T1000 (cell line): ENCODE results near the gene SLC4A4.

Source experiments
- DNase-seq: peaks from one replicate; lab custom pipeline; 2025; ENCODE audit warnings: mixed read lengths; lab: John Stamatoyannopoulos, UW

SLC4A4 gene

DNA sequence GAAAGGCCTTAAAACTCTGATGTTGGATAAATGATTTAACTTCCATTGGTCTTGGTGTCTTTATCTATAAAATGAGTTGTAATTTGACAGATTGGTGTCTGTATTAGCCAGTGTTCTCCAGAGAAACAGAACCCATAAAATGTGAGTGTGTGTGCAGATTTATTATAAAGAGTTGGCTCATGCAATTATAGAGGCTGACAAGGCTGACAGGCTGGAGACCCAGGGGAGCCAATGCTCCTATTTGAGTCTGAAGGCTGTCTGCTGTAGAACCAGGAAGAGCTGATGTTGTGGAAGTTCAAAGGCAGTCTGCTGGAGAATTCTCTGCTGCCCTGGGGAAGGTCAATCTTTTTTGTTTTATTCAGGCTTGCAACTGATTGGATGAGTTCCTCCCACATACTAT is 131.7 kb downstream of the SLC4A4 start:
- no peak for DNase-seq

GRCh38 chr4:71472946-71473345 is 134.1 kb downstream of the SLC4A4 start:
- DNase-seq: no peak

DNA sequence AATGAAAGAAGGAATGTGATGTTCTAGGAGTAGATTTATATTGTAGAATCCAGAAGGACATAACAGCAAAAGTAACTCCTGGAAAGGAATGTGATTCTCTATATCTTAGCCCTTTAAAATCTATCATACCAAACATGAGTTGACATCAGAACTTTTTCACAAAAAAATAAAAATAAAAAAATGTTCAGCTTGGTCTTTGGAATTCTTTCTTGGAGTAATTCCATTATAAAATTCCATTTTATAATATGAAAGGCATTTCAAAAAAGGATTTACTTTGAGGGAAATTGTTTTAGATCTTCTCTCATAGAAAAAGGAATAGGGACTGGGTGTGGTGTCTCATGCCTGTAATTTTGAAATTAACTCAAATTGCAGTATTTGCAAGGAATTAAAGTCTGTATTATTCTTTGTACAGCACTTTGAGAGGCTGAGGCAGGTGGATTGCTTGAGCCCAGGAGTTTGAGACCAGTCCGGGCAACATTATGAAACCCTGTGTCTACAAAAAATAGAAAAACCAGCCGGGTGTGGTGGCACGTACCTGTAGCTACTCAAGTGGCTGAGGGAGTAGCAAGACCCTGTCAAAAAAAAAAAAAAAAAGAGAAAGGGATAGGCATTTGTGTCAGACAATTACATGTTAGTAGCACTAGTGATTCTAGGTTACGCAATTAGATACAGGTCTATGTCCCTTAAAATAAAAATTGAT is 134.9 kb downstream of the SLC4A4 start:
- DNase-seq: no peak

GRCh38 chr4:71474731-71475130 is 135.9 kb downstream of the SLC4A4 start:
- DNase-seq: no peak

DNA sequence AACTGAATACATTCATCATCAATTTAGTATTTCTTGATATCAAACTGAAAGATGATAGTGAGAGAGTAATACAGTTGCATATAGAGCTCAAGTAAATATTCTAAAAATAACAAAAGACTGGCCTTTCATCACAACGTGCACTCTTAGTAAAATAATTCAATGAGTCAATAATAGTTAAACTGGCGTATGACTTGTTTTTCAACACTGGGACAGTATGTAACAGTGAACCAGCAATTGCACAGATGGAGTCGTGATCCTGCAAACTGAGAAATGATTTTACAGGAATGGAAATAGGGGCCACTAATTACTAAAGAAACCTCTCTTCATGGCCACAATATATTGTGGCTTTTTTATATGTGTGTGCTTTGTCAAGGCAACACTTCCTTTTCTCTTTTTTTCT is 137.4 kb downstream of the SLC4A4 start:
- DNase-seq: no peak

DNA sequence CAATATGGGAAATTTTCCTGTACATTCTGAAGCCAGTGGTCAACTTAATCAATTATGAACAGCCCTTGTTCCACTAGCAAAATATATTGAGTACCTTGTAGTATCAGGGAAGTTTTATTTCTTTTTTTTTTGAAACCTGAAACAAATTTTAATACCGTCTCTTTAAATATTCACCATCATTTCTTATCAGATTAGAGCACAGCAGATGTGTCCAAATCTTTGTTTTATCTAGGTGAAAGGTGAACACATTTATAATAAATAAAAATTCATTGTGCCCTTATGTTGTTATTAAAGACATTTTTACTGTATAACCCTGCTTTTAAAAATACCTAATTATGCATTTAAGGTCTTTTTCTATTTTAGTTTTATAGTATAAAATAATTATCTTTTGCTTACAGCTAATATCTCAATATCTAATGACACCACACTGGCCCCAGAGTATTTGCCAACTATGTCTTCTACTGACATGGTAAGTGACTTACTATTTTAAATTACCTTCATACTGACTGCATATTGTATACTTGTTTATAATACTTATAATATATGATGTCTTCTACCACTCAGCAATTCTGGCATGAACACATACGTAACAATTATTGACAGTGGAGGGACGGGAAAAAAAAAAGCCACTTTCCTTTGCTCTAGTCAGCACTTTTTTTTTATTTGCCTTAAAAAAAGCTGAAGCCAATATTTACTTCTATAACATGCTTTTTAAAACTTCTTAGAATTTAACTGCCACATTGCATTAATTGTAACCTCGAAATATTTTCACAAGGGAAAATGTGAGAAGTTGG is 147.9 kb downstream of the SLC4A4 start:
- no peak for DNase-seq

- no peak for DNase-seq
Observed at GRCh38 chr4:71487344-71487920, 148.6 kb downstream of the SLC4A4 start.

- no peak for DNase-seq
Observed at GRCh38 chr4:71494539-71494938, 155.7 kb downstream of the SLC4A4 start.

DNA sequence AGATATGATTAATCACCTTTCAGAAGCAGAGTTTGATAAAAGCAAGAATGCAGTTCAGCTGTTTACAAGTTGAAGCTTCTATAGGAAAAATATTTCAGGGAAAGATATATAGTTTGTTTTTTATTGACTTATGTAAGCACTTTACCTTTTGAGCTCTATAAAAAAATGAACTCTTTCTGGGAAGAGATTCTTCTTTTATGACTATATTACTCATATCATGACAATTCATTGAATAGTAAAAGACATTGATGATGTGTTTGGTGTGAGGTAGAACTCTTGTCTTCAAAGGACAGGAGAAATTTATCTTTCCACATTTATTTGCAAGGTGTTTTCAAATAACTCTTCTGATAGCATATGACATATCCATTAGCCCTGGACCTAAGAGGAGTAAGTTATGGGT is 156.6 kb downstream of the SLC4A4 start:
- no peak for DNase-seq

GRCh38 chr4:71497078-71497477 is 158.3 kb downstream of the SLC4A4 start:
- DNase-seq: no peak

DNA sequence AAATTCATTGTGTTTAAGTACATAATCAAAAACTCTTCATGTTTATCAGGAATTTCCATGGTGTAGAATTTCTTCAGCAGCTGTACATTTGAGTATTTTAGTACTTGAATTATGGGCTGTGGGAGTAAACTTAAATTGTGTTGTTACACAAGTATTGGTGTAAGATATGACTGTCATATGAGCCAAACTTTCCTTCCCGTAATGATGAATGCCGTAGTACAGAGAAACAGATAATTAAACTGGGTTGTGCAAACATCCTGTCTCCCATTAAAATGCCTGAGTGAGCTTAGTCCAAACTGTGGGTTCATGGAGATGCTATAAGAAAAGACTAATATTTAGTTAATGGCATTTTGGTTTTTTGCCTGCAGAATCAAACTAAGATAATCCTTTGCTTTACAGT is 159.2 kb downstream of the SLC4A4 start:
- DNase-seq: no peak

GRCh38 chr4:71498625-71499024 is 159.8 kb downstream of the SLC4A4 start:
- DNase-seq: no peak

DNA sequence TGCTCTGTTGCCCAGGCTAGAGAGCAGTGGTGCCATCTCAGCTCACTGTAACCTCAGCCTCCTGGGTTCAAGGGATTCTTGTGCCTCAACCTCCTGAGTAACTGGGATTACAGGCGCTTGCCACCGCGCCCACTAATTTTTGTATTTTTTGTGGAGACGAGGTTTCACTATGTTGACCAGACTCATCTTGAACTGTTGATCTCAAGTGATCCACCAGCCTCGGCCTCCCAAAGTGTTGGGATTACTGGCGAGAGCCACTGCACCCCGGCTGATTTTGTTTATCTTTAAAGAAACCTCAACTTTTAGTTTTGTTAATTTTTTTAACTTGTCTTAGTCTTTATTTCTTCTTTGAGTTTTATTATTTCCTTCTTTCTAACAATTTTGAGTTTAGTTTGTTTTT is 163.2 kb downstream of the SLC4A4 start:
- DNase-seq: no peak

DNA sequence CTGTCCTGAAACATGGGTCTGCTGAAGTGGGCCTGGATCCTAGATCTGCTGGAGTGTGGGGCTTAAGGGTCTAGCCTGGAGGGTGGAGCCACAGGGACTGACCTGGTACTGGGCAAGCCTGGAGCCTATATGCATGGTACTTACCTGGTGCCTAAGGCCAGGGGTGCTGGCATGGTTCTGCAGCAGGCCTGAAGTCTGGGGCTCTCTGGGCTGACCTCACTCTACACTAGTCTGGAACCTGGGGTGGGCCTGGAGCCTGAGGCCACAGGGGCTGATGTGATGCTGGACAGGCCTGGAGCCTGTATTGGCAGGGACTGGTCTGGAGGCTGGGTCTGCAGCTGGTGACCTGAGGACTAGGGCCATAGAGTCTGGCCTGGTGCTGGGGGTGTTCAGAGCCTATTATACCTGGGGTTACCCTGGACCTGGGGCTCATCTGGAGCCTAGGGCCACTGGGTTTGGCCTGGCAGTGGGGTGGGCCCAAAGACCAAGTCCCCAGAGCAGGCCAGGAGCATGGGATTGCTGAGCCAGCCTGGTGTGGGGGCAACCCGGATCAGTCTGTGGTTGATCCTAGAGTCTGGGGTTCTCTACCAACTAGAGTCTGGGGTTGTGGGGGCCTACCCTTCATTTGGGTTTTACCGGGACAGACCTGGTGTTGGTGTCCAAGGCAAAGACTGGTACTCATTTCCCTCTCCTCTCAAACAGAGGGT is 179.6 kb downstream of the SLC4A4 start:
- no peak for DNase-seq

GRCh38 chr4:71520308-71520707 is 181.5 kb downstream of the SLC4A4 start:
- DNase-seq: no peak

GRCh38 chr4:71520850-71521249 is 182.0 kb downstream of the SLC4A4 start:
- no peak for DNase-seq

- DNase-seq: no peak
Observed at GRCh38 chr4:71524756-71525155, 185.9 kb downstream of the SLC4A4 start.

DNA sequence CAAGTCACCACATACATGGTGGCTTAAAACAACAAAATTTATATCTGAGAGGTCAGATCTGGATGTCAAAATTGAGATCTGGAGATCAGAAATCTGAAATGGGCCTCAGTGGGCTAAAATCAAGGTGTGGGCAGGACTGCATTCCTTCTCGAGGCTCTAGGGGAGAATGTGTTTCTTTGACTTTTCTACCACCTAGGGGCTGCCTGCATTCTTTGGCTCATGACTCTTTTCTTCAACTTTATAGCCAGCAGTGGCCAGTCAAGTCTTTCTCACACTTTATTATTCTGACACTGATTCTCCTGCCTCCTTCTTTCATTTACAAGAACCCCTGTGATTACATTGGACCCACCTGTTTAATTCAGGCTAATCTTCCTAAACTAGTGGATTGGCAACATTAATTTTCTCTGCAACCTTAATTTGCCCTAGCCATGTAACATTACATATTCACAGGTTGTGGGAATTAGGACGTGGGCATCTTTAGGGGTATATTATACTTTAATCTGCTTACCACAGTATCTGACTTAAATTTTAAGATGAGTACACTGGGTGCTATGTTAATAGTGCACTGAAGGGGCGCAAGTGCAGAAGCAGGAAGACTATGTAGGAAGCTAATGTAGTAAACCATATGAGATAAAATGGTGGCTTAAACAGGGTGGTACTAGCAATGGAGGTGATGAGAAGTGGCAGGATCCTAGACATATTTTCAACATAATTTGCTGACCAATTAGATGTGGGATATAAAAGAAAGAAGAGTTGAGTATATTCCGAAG is 188.0 kb downstream of the SLC4A4 start:
- DNase-seq: no peak

- DNase-seq: no peak
Observed at GRCh38 chr4:71532407-71532806, 193.6 kb downstream of the SLC4A4 start.

GRCh38 chr4:71533121-71533520 is 194.3 kb downstream of the SLC4A4 start:
- no peak for DNase-seq

DNA sequence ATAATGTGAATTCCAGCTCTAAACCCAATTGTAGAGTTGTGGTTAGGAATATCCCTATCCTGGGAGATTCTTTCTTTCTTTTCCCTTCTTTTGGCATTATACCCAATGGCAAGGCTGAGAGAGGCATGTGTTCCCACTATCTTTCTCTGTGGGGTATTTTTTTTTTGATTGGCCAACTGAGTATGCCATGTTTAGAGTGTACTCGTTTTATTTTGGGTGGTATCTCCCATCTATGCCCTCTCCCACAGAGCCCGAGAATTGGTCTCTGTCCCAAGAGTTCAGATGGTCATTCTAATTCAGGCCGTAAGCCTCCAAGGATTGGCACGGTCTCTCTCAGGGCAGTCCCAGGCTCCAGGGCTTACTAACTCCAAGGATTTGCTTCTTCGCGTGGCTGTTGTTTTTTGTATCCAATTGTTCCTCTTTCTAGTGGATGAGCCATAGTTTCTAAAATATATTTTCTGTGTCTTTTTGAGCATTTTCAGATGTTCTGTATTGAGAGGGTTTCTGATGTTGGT is 198.8 kb downstream of the SLC4A4 start:
- DNase-seq: no peak

- no peak for DNase-seq
Observed at GRCh38 chr4:71538528-71538927, 199.7 kb downstream of the SLC4A4 start.
